Stimulated activated CD4-positive, alpha-beta T cell treated with anti-CD3 and anti-CD28 coated beads, TNF-alpha, amount 100 ng/mL, for 1 hour (primary cell): ENCODE results near the gene GRM7.
"Not testable (repeated sequence)": the region's sequence is repeated elsewhere in the genome, so short reads cannot be mapped to it uniquely, and the experiment has no call there.

Experiments used
- DNase-seq, 3 donors: peaks; one replicate each; pipeline ENCODE4 v3.0.0-alpha.2; 2020; ENCODE audit warnings: low read depth in 3 of 3, low spot score in 1 of 3

Gene GRM7

GRCh38 chr3:6860954-6861624 lies at the start of gene GRM7:
TSS of gene GRM7 (plus strand) at chr3:6861115.
- DNase-seq: no peak

GRCh38 chr3:6821411-6821810 lies 39.5 kb upstream of the GRM7 start:
- DNase-seq: no peak

- DNase-seq: no peak
Observed at GRCh38 chr3:6825524-6825923, 35.4 kb upstream of the GRM7 start.

GRCh38 chr3:6827453-6827852 lies 33.5 kb upstream of the GRM7 start:
- DNase-seq: no peak

- DNase-seq: no peak
Observed at GRCh38 chr3:6844723-6845122, 16.2 kb upstream of the GRM7 start.

- DNase-seq: no peak
Observed at GRCh38 chr3:6854184-6854583, 6.7 kb upstream of the GRM7 start.

- DNase-seq: no peak
Observed at GRCh38 chr3:6857510-6857909, 3.4 kb upstream of the GRM7 start.

- no peak for DNase-seq
Observed at GRCh38 chr3:6860149-6860953, 564 bp upstream of the GRM7 start.

GRCh38 chr3:6861625-6862000 lies 698 bp downstream of the GRM7 start:
- DNase-seq: no peak

- DNase-seq: no peak
Observed at GRCh38 chr3:6862041-6862879, 1.3 kb downstream of the GRM7 start.

- DNase-seq: no peak
Observed at GRCh38 chr3:6862880-6863195, 1.9 kb downstream of the GRM7 start.

GRCh38 chr3:6867269-6867668 lies 6.4 kb downstream of the GRM7 start:
- no peak for DNase-seq

- DNase-seq: no peak
Observed at GRCh38 chr3:6878731-6879130, 17.8 kb downstream of the GRM7 start.

GRCh38 chr3:6912240-6912639 lies 51.3 kb downstream of the GRM7 start:
- no peak for DNase-seq

- DNase-seq: no peak
Observed at GRCh38 chr3:6915898-6916297, 55.0 kb downstream of the GRM7 start.

GRCh38 chr3:6921066-6921465 lies 60.2 kb downstream of the GRM7 start:
- DNase-seq: no peak

GRCh38 chr3:6921876-6922275 lies 61.0 kb downstream of the GRM7 start:
- no peak for DNase-seq

- DNase-seq: no peak
Observed at GRCh38 chr3:6928064-6928463, 67.1 kb downstream of the GRM7 start.

- DNase-seq: no peak
Observed at GRCh38 chr3:6929918-6930317, 69.0 kb downstream of the GRM7 start.

GRCh38 chr3:6935418-6935817 lies 74.5 kb downstream of the GRM7 start:
- DNase-seq: not testable (repeated sequence)

- no peak for DNase-seq
Observed at GRCh38 chr3:6935970-6936369, 75.1 kb downstream of the GRM7 start.

GRCh38 chr3:6962801-6963200 lies 101.9 kb downstream of the GRM7 start:
- no peak for DNase-seq
